Stimulated activated naive CD8-positive, alpha-beta T cell treated with anti-CD3 and anti-CD28 coated beads, Interleukin-15, amount 100 ng/mL, for 72 hours (primary cell): Measurements from ENCODE around the gene CARTPT.
A peak's percentile ranks its signal among the peaks of the same experiment; 100 is the strongest.

Experiments used
- ATAC-seq: fragments of 150-1000 bp; cut with Tn5 transposase; 2 replicates; pipeline ENCODE4 v1.10.0; 2021; ENCODE audit warnings: mild to moderate bottlenecking, moderate library complexity
- DNase-seq, 2 donors: peaks; one replicate each; pipeline ENCODE4 v3.0.0; 2021 to 2022
- H3K27ac Mint-ChIP-seq, 2 donors: one replicate each; pipeline ENCODE4 v1.8.0; 2022; ENCODE audit warnings: mild to moderate bottlenecking in 2 of 2, mixed read lengths in 2 of 2, moderate library complexity in 2 of 2
- H3K27me3 Mint-ChIP-seq: one replicate; pipeline ENCODE4 v1.8.0; 2022; ENCODE audit warnings: mixed read lengths
- H3K4me1 Mint-ChIP-seq: one replicate; pipeline ENCODE4 v1.8.0; 2022; ENCODE audit warnings: mild to moderate bottlenecking, mixed read lengths
- H3K4me3 Mint-ChIP-seq, 2 donors: one replicate each; pipeline ENCODE4 v1.8.0; 2022; ENCODE audit warnings: mild to moderate bottlenecking in 2 of 2, mixed read lengths in 2 of 2, moderate library complexity in 1 of 2
- H3K9me3 Mint-ChIP-seq, 2 donors: one replicate each; pipeline ENCODE4 v1.8.0; 2022; ENCODE audit warnings: mixed read lengths in 2 of 2

CARTPT gene

DNA sequence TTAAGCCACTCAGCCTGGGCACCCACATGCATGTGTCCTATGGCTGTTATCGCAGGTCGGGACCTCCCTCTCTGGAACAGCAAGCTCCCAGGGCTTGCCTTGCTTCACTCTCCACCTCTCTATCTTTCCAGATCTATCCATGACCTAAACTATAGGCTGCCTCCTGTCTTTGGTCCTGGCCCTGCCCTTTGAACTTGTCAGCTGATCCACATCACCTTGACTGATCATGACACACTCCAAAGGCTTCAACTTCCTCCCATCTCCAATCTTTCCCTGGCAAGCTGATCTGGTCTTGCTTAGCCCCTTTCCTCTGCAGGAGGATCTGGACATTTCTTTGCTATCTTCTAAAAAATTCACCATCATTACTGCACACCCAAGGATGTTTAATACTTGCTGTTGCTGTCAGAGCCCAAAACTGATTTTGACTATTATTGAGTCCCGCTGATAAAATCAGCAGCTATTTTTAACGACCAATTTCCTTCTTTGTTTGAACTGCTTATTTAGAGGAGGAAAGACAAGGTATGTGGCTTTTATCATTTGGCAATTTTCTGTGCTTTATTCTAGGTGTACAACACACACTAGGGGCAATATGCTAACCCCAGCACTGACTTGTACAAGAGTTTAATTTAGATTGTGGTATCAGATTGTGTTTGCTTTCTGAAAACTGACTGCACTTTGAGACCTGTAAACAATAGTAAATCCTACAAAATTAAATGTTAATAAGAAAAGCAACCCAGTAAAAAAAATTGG, 33.5 kb downstream of the CARTPT start:
- DNase-seq (no peak), ATAC-seq (no peak)
- Mint-ChIP-seq H3K9me3 (no peaks in the 10 kb centered on the region), H3K27me3 (no peaks in the 10 kb centered on the region), H3K4me3 (no peak overlapping the region), H3K4me1 (peaks cover 5% of the 10 kb centered on the region), H3K27ac (no peak overlapping the region)

- Mint-ChIP-seq H3K4me1 (peaks cover 8% of the 10 kb centered on the region), H3K4me3 (peak overlapping the region; percentile 39 to 62), H3K27me3 (peaks cover 6% of the 10 kb centered on the region), H3K27ac (peak overlapping the region; percentile 34 to 72), H3K9me3 (no peaks in the 10 kb centered on the region)
- DNase-seq: peak; percentile 36 to 71
- ATAC-seq: peak; percentile 99
These were observed 38.8 kb downstream of the CARTPT start for GRCh38 chr5:71757590-71758543.

GRCh38 chr5:71762826-71763225, 43.8 kb downstream of the CARTPT start:
- Mint-ChIP-seq H3K27me3 (peaks cover 16% of the 10 kb centered on the region), H3K9me3 (no peaks in the 10 kb centered on the region), H3K4me3 (no peak overlapping the region), H3K4me1 (peaks cover under 1% of the 10 kb centered on the region), H3K27ac (no peak overlapping the region)
- DNase-seq (no peak), ATAC-seq (no peak)

GRCh38 chr5:71767661-71768060, 48.6 kb downstream of the CARTPT start:
- DNase-seq: no peak
- no peaks in the 10 kb centered on the region for H3K9me3 Mint-ChIP-seq
- peaks cover 9% of the 10 kb centered on the region for H3K27me3 Mint-ChIP-seq
- ATAC-seq: no peak
- H3K4me3 Mint-ChIP-seq: no peak overlapping the region
- H3K27ac Mint-ChIP-seq: no peak overlapping the region
- H3K4me1 Mint-ChIP-seq: no peaks in the 10 kb centered on the region

DNA sequence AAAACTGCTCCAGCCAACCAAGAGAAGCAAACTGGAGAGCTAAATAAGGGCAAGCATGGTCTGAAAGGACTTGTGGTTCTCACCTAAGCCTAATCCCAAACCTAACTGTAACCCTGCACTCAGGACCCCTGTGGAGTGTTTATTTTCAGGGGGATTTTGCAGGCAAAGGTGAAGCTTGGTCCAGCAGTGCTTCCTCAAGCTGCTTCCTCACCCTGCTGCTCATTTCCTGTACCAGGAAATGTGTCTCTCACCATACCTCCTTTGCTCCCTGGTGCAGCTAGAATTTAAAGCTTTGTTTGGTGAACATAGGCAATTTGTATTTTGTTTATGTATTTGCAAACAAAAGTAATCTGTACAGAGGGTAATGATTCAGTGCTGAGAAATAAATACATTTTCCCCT, 50.2 kb downstream of the CARTPT start:
- Mint-ChIP-seq H3K9me3 (no peaks in the 10 kb centered on the region), H3K4me3 (no peak overlapping the region), H3K27ac (no peak overlapping the region), H3K4me1 (no peaks in the 10 kb centered on the region), H3K27me3 (peaks cover 24% of the 10 kb centered on the region)
- no peak for ATAC-seq
- no peak for DNase-seq

GRCh38 chr5:71770381-71770780, 51.3 kb downstream of the CARTPT start:
- peaks cover 21% of the 10 kb centered on the region for H3K27me3 Mint-ChIP-seq
- H3K27ac Mint-ChIP-seq: no peak overlapping the region
- H3K4me1 Mint-ChIP-seq: no peaks in the 10 kb centered on the region
- DNase-seq (no peak), ATAC-seq (no peak)
- H3K9me3 Mint-ChIP-seq: no peaks in the 10 kb centered on the region
- no peak overlapping the region for H3K4me3 Mint-ChIP-seq
